Caki2 (cell line): ENCODE measurements around the gene HESX1. TPM values are rescaled to one million over a fixed set of nuclear protein-coding genes. Genes with fewer than 3 reads are reported as not detected.

ENCODE experiments used
- DNase-seq: peaks from one replicate; pipeline ENCODE4 v3.0.0-alpha.2; 2015; ENCODE audit warnings: low read depth
- in situ Hi-C: cut with HindIII; loops from 2 replicates; pipeline ENCODE4 v1.10.0; 2016; ENCODE audit warnings: low sequenced_read_pairs, low pct_unique_long_range_greater_than_20kb, mixed read lengths
- total RNA-seq: library from RNA; depleted of rRNA; stranded (reverse); fragments of >200 nt; shearing (Covaris generic); gene quantifications from 2 replicates; pipeline ENCODE4 v1.2.3, GENCODE V29; 2014; ENCODE audit warnings: low replicate concordance; rRNA removed

HESX1 gene
- total RNA-seq, 1 experiment from 2014 or later, result 0.84 TPM

GRCh38 chr3:57154470-57155309, 45.1 kb downstream of the HESX1 start:
- DNase-seq, result no peak
- in situ Hi-C loops, result no loop called here

GRCh38 chr3:57152151-57153143, 47.3 kb downstream of the HESX1 start:
- no peak for DNase-seq
- in situ Hi-C loops, result no loop called here

- no peak for DNase-seq
- in situ Hi-C loops, result no loop called here
Measured at GRCh38 chr3:57151749-57152148, 48.0 kb downstream of the HESX1 start.

- in situ Hi-C loops, result no loop called here
- no peak for DNase-seq
Measured at GRCh38 chr3:57151021-57151449, 48.7 kb downstream of the HESX1 start.

- in situ Hi-C loops, result no loop called here
- no peak for DNase-seq
Measured at GRCh38 chr3:57150113-57150581, 49.6 kb downstream of the HESX1 start.

Other genes with a start within 250 kb of the HESX1 start
- gene SPATA12, start 139.3 kb downstream of the HESX1 start, total RNA-seq, result 0.43 and 1.0 TPM in 2 replicates
- 0.81 and 2.6 TPM in 2 replicates for gene IL17RD, start 34.6 kb downstream of the HESX1 start, total RNA-seq
- gene APPL1, start 27.8 kb upstream of the HESX1 start, total RNA-seq, result 24.4 and 29.3 TPM in 2 replicates
- not detected in 2 replicates for gene ASB14, start 92.7 kb upstream of the HESX1 start, total RNA-seq